HG03159 (cell line): Measurements from ENCODE around the gene ZNF609.
"Not testable (repeated sequence)": the region's sequence is repeated elsewhere in the genome, so short reads cannot be mapped to it uniquely, and the experiment has no call there.

Source experiments
- ATAC-seq: cut with Tn5 transposase; IDR thresholded peaks from one replicate; pipeline ENCODE4 v1.9.1; 2021; ENCODE audit warnings: mild to moderate bottlenecking, moderate library complexity; ENCODE audit not compliant: unreplicated experiment

ZNF609 gene

DNA sequence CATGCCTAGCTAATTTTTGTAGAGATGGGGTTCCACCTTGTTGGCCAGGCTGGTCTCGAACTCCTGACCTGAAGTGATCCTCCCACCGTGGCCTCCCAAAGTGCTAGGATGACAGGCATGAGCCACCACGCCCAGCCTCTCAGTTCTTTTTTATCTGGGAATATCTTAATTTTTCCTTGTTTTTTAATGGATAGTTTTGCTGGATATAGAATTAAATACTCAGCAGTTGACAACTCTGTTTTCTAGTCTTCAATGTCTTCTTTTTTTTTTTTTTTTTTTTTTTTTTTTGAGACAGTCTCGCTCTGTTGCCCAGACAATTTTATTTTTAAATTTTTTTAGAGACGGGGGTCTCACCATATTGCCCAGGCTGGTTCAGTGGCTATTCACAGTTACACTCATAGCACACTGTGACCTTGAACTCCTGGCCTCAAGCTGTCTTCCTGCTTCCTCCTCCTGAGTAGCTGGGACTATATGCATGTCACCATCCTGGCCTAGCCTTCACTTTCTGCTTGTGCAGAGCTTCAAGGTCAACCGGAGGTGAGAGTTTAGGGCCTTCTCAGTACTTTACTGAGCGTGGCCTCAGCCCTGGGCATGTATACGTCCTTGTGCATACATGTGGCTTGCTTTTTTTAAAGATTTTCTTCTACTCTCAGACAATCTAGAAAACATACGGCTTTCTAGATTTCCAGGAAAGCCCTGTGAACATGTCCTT lies 120.5 kb downstream of the ZNF609 start:
- ATAC-seq, result no peak

DNA sequence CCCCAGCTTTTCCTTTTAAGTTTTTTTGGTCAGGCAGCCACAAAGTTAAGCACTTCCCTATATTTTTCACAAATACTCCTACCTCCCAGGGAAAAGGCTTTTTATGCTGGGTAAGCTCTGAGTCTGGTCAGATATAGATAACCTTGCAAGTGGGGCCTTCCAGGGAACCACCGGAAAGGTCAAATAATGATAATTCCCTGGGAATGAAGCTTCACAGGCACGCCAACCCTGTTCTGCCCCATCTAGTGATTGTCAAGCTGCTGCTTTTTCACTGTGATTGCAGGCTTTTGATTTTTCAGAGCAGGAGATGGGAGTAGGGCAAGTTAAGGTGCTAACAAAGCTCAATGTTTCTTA lies 121.0 kb downstream of the ZNF609 start:
- ATAC-seq, result no peak

GRCh38 chr15:64582202-64582601 lies 121.8 kb downstream of the ZNF609 start:
- no peak for ATAC-seq

- ATAC-seq, result no peak
Observed at GRCh38 chr15:64583519-64583918, 123.1 kb downstream of the ZNF609 start.

DNA sequence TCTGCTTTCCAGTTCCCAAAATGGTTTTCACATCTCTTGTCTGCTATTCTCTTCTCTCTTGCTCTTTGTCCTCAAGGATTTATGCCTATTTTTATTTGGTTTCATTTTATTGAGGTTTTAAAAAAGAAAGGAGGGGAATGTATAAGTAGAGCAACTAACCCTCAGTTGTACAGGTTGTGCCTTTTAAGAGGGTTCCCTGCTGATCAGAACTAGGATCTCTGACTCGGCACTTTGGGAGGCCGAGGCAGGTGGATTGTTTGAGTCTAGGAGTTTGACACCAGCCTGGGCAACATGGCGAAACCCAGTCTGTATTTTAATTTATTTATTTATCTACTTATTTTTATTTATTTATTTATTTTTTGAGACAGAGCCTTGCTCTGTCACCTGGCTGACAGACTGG lies 123.6 kb downstream of the ZNF609 start:
- ATAC-seq, result no peak

GRCh38 chr15:64586259-64586870 lies 126.0 kb downstream of the ZNF609 start:
- no peak for ATAC-seq

DNA sequence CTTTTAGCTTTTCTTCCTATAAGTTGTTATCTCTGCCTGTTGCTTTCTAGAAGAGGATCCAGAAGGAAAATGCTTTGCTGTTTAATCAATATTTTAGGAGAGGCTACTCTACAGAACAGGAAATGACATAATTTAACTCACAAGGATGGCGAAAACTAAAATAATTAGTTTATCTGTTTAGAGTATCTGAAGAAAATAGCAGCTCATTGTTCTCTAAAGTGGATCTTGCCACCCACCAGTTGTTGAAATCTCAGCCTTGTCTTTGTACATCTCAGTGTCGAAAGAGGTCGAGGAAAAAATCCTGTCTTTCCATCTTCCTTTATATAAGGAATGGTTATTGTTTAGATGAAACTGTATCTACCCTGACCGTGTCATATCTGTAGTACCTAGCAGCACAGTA lies 126.6 kb downstream of the ZNF609 start:
- ATAC-seq, result no peak

- ATAC-seq, result no peak
Observed at GRCh38 chr15:64589435-64590084, 129.2 kb downstream of the ZNF609 start.

GRCh38 chr15:64592845-64593244 lies 132.5 kb downstream of the ZNF609 start:
- ATAC-seq, result not testable (repeated sequence)

DNA sequence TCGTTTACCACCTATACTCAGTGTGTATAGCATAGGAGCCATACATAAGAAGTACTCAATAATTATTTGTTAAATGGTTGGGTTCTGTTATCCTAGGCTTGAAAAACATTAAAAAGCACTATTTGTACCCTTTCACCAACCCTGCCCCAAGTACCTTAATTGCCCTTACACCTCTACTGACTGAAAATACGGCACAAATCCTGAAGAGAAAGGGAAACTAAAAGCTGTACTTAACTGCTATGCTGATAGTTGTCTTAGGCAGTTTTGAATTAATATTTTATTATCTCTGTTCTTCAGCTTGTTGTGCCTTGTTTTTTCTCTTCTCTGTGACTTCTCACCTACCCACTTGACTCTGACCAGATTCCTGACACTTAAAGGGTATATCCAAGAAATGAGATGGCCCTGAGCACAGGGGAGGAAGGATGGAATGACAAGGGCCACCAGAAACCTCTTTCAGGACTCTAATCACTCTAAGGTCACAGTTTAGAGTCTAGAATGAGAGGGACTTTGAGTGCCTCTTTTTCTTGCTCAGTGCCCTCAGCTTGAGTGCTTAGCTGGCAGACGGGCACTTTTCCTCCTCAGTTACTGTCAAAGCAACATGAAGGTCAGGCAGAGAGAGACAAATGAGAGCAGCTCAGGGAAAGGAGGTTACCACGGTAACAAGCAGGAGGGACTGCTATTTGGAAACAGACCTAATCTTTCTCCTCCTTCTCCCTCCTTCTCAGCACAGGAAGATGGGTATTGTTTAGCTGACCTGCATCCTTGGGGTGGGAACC lies 136.5 kb downstream of the ZNF609 start:
- peak; percentile 52 for ATAC-seq

GRCh38 chr15:64597477-64597822 lies 137.1 kb downstream of the ZNF609 start:
- no peak for ATAC-seq

- ATAC-seq, result no peak
Observed at GRCh38 chr15:64599226-64599625, 138.8 kb downstream of the ZNF609 start.

GRCh38 chr15:64599716-64600115 lies 139.3 kb downstream of the ZNF609 start:
- no peak for ATAC-seq

GRCh38 chr15:64600794-64601193 lies 140.4 kb downstream of the ZNF609 start:
- ATAC-seq, result no peak

GRCh38 chr15:64604319-64604718 lies 143.9 kb downstream of the ZNF609 start:
- ATAC-seq, result no peak

DNA sequence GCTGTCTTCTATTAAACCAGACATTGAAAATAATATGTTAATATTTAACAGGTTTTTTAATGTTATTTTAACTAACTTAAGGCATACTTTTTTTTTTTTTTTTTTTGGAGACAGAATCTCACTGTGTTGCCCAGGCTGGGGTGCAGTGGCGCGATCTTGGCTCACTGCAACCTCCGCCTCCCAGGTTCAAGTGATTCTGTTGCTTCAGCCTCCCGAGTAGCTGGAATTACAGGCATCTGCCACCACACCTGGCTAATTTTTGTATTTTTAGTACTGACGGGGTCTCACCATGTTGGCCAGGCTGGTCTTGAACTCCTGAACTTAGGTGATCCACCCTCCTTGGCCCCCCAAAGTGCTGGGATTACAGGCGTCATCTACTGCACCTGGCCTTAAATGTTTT lies 147.0 kb downstream of the ZNF609 start:
- ATAC-seq, result not testable (repeated sequence)

DNA sequence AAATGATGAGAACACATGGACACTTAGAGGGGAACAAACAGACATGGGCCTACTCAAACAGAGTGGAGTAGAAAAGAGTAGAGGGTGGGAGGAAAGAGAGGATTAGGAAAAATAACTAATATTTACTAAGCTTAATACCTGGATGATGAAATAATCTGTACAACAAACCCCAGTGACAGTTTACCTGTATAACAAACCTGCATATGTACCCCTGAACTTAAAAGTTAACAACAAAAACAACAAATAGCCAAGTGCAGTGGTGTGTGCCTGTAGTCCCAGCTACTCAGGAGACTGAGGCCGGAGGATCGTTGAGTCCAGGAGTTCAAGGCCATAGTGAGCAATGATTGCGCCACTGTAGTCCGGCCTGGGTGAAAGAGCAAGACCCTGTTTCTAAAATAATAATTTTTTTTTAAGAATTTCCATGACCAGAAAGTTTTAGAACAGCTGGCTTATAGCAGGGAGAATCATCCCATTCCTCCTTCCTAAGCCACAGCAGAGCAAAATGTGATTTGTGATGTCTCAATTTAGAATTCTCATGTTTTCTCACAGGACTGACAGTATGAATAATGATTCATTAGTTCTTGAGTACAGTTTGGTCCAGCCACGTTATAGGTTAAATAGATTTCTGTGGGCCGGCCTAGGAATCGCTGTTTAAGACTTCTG lies 150.0 kb downstream of the ZNF609 start:
- no peak for ATAC-seq

- no peak for ATAC-seq
Observed at GRCh38 chr15:64611085-64611725, 150.8 kb downstream of the ZNF609 start.

DNA sequence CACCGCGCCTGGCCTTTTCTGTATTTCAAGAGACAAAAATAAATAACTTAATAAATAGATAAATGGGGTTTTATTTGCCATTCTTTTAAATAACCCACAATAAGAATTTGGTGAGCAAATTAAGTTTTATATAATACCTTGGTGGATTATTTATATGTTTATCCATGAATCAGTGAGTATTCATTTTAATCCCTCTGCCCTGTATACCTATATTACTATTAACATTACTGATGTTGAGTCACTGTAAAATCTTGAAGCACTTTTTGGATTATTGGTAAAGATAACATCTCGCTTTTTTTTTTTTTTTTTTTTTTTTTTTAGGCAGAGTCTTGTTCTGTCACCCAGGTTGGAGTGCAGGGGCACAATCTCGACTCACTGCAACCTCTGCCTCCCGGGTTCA lies 154.1 kb downstream of the ZNF609 start:
- no peak for ATAC-seq

DNA sequence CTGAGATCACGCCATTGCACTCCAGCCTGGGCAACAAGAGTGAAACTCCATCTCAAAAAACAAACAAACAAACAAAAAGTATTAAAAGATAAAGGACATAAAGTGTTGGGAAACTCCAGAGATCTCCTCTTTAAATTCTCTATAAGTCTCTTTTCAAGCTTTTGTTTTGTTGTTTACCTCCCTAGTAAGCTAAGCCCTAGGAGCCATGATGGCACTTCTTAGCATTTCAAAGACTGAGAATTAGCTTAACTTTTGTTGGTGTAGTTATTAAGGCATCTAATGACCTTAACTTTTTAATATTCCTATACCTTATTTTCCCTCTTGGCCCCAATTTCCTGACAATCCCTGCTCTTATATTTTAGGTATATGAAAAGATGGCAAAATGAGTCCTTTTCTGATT lies 157.3 kb downstream of the ZNF609 start:
- no peak for ATAC-seq

DNA sequence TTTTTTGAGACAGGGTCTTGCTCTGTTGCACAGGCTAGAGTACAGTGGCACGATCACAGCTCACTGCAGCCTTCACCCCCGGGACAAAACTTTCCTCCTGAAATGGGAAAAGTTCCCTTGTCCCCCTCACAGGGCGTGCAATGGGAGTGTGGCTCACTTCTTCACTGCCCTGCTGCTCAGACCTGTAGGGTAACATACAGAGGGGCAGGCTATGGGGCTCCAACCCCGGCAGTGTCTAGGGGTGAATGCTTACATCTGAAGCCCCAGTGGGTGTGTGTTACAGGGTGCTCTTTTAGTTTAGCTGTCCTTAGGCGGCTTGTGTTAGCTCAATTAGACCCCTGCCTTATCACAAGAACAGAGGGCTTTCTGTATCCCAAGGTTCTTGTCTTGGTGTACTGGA lies 157.8 kb downstream of the ZNF609 start:
- ATAC-seq, result no peak
